ENCODE results near the gene AHCYL1. TPM values are rescaled to one million over a fixed set of nuclear protein-coding genes. Genes with fewer than 3 reads are reported as not detected.

AHCYL1 gene
- polyA plus RNA-seq, 6 donors from 2014 or later, result 46.9 to 62.0 (median 57.5) TPM

DNA sequence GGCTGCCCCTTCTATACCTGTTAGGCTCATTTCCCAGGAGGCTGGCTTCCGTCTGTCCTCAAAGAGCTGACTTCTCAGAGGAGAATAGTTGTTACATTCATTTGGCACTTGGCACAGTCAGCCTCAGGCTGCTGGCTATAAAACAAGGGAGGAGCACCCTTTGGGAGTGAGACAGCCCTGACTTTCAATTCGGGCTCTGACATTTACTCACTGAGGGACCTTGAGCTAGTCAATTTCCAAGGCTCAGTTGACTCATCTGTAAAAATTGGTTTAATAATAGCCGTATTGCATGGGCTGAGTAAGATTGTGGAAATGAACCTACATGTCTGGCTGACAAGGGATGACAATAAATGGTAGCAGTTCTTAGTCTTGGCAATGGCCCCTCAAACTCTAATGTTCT is 72.2 kb downstream of the AHCYL1 start:
- no peaks in the 10 kb centered on the region for H3K27me3 Mint-ChIP-seq
- H3K27ac Mint-ChIP-seq, result peak overlapping the region in 1 of 6 donors; percentile 41
- H3K4me3 Mint-ChIP-seq, result no peak overlapping the region
- peaks cover 34 to 41% of the 10 kb centered on the region in 2 donors for H3K36me3 Mint-ChIP-seq
- H3K9me3 Mint-ChIP-seq, result no peaks in the 10 kb centered on the region
- ATAC-seq (ENCODE audit: low read depth in 2 of 2) (no peak), DNase-seq (no peak)
- peaks cover 0 to 14% (median 5%) of the 10 kb centered on the region in 3 donors for H3K4me1 Mint-ChIP-seq

DNA sequence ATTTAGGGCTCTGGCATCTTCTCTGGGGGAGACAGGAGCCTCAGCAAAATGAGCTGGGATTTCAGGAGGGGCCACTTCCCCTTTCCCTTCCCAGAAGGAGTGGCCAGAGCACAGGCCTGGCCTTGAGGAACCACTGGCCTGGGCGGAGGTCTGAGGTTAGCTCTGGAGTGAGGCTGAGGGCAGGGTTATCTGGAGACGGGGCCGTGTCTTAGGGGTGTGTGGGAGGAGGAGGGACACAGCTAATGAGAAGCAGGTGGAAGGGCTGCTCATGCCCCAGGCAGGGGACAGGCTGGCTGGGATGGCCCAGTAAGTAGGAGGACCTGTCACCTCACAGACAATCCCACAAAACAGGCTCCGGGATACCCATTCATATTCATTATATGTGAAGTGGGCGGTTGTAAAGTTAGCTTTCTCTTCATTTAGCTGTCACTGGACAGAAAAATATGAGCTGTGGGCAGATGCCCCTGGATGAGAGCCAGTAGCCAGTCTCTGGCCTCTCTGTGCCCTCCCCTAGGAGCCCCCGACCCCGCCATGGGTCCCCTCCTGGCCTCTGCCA is 73.5 kb downstream of the AHCYL1 start:
- Mint-ChIP-seq H3K4me1 (peaks cover 0 to 13% (median 5%) of the 10 kb centered on the region in 3 donors), H3K27ac (peak overlapping the region in 2 of 6 donors; percentile 0 to 1)
- no peak for ATAC-seq (ENCODE audit: low read depth in 2 of 2)

DNA sequence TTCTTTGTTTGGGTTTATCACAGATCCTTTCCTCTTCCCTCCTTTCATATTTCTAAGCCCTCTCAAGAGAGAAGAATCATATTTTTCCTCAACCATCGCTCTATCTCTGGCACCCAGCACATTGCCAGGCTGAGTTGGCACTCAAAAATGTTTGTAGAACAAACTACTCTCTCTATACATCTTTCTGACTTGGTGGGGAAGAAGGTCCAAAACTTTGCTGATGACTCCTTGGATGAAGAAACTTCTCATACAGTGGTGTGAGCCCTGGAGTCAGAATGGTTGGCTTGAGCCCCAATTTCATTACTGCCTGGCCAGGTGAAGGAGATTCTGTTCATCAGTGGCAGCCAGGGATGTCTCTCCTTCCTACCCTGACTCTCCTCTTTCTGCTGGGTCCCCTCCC is 74.0 kb downstream of the AHCYL1 start:
- Mint-ChIP-seq H3K36me3 (peaks cover 22 to 25% of the 10 kb centered on the region in 2 donors), H3K27ac (peak overlapping the region in 2 of 6 donors; percentile 0 to 1), H3K9me3 (no peaks in the 10 kb centered on the region), H3K4me1 (peaks cover 0 to 7% (median 7%) of the 10 kb centered on the region in 3 donors), H3K4me3 (no peak overlapping the region), H3K27me3 (no peaks in the 10 kb centered on the region)
- DNase-seq (no peak), ATAC-seq (ENCODE audit: low read depth in 2 of 2) (no peak)

More for the DNA sequence above, 73.5 kb downstream of the AHCYL1 start:
- Mint-ChIP-seq H3K27me3 (no peaks in the 10 kb centered on the region), H3K36me3 (peaks cover 28 to 30% of the 10 kb centered on the region in 2 donors), H3K4me3 (no peak overlapping the region), H3K9me3 (no peaks in the 10 kb centered on the region)
- DNase-seq, result no peak

GRCh38 chr1:110059133-110059863 is 74.7 kb downstream of the AHCYL1 start:
- DNase-seq (no peak), ATAC-seq (ENCODE audit: low read depth in 2 of 2) (no peak)
- H3K36me3 Mint-ChIP-seq, result peaks cover 18% of the 10 kb centered on the region in 2 donors
- no peaks in the 10 kb centered on the region for H3K27me3 Mint-ChIP-seq
- peak overlapping the region in 3 of 6 donors; percentile 19 to 92 (median 69) for H3K27ac Mint-ChIP-seq
- H3K4me1 Mint-ChIP-seq, result peaks cover 0 to 9% (median 5%) of the 10 kb centered on the region in 3 donors
- H3K4me3 Mint-ChIP-seq, result peak overlapping the region in 1 of 8 donors; percentile 15
- no peaks in the 10 kb centered on the region for H3K9me3 Mint-ChIP-seq

DNA sequence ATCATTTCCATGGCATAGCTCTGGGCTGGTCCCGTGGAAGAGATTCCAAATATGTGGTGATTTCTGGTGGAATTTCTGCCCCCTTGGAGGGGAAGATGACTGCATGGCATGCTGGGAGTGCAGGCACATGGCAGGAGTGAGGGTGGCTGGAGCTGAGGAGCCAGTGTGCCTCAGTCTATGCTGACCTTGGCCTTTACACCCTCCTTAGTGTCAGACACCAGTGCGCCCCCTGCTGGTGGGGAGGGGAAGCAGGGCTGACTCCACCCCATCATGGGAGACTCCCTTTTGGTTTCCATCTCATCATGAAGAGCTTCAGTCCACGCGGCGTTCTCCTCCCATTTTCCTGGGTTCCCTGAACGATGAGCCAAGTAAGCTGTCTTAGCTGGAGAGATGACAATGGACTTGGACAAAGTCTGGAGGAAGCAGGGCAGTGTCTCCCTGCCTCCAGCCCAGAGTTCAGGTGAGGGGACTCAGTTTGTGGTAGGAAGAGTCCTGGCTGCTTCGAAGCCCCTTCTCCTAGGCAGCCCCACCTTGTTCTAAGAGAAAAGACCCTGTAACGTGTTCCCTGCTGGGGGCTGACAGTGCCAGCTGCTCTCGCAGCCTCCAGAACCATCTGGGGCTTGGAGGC is 75.6 kb downstream of the AHCYL1 start:
- H3K9me3 Mint-ChIP-seq, result no peaks in the 10 kb centered on the region
- H3K27ac Mint-ChIP-seq, result peak overlapping the region in 2 of 6 donors; percentile 19 to 91
- no peak overlapping the region for H3K4me3 Mint-ChIP-seq

GRCh38 chr1:110060662-110061060 is 76.1 kb downstream of the AHCYL1 start:
- ATAC-seq (ENCODE audit: low read depth in 2 of 2), result no peak
- H3K36me3 Mint-ChIP-seq, result peaks cover 11 to 18% of the 10 kb centered on the region in 2 donors
- no peak overlapping the region for H3K27ac Mint-ChIP-seq
- H3K9me3 Mint-ChIP-seq, result no peaks in the 10 kb centered on the region
- no peak overlapping the region for H3K4me3 Mint-ChIP-seq
- H3K27me3 Mint-ChIP-seq, result peaks cover 0 to 9% (median 8%) of the 10 kb centered on the region in 3 donors
- no peak for DNase-seq
- peaks cover 0 to 9% (median 5%) of the 10 kb centered on the region in 3 donors for H3K4me1 Mint-ChIP-seq

More for the DNA sequence above, 75.6 kb downstream of the AHCYL1 start:
- peaks cover 0 to 6% (median 3%) of the 10 kb centered on the region in 3 donors for H3K27me3 Mint-ChIP-seq
- peak; percentile 52 for DNase-seq
- ATAC-seq (ENCODE audit: low read depth in 2 of 2), result peak; percentile 83 to 85
- peaks cover 0 to 9% (median 5%) of the 10 kb centered on the region in 3 donors for H3K4me1 Mint-ChIP-seq
- peaks cover 16 to 18% of the 10 kb centered on the region in 2 donors for H3K36me3 Mint-ChIP-seq

DNA sequence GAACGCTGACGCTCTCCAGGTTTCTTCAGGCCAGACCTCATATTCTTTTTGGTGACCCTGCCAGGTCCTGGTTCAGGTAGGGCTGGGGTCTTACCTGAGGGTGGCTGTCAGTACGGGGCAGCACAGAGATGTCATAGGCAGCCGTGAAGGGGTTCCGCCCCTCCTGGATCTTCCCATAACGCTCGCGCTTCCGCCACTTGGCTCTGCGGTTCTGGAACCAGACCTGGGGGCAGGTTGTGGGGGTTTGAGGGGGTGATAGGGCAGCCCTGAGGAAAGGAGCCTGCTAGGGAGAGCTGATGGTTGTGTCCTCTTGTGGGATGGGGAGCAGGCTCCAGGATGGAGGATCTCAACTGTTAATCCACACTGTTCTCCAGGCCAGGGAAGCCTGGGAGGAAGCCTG is 76.8 kb downstream of the AHCYL1 start:
- Mint-ChIP-seq H3K27ac (no peak overlapping the region), H3K4me3 (no peak overlapping the region), H3K4me1 (peaks cover 0 to 9% (median 5%) of the 10 kb centered on the region in 3 donors), H3K9me3 (no peaks in the 10 kb centered on the region), H3K36me3 (peaks cover 11 to 18% of the 10 kb centered on the region in 2 donors), H3K27me3 (peaks cover 3 to 16% (median 15%) of the 10 kb centered on the region in 3 donors)
- ATAC-seq (ENCODE audit: low read depth in 2 of 2), result no peak
- DNase-seq, result no peak

DNA sequence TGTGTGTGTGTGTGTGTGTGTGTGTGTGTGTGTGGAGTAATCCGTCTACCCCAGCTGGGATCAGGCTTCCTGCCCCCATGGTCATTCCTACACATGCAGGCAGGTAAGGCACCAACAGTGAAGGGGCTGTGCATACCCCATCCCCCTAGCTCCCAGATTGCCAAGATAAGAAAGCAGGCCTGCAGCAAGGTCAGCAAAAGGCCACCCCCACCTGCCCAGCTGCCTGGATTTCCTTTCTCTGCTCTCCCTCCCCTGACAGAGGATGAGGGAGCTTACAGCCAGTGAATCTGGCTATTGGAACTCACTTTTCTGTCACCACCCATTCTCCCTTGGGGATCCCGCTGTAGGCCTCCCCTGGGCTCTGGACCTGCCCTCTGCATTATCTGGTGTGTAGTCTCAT is 78.0 kb downstream of the AHCYL1 start:
- peaks cover 10 to 11% of the 10 kb centered on the region in 2 donors for H3K36me3 Mint-ChIP-seq
- no peaks in the 10 kb centered on the region for H3K9me3 Mint-ChIP-seq
- H3K27me3 Mint-ChIP-seq, result peaks cover 12 to 29% (median 25%) of the 10 kb centered on the region in 3 donors
- DNase-seq (no peak), ATAC-seq (ENCODE audit: low read depth in 2 of 2) (no peak)
- H3K4me3 Mint-ChIP-seq, result no peak overlapping the region
- H3K27ac Mint-ChIP-seq, result peak overlapping the region in 1 of 6 donors; percentile 83
- H3K4me1 Mint-ChIP-seq, result peaks cover 4 to 12% (median 9%) of the 10 kb centered on the region in 3 donors

- peaks cover 11 to 20% (median 18%) of the 10 kb centered on the region in 3 donors for H3K4me1 Mint-ChIP-seq
- H3K36me3 Mint-ChIP-seq, result peaks cover 5 to 7% of the 10 kb centered on the region in 2 donors
- ATAC-seq (ENCODE audit: low read depth in 2 of 2) (no peak), DNase-seq (no peak)
- H3K4me3 Mint-ChIP-seq, result peak overlapping the region in 1 of 8 donors; percentile 6
- no peaks in the 10 kb centered on the region for H3K9me3 Mint-ChIP-seq
- peaks cover 21 to 41% (median 35%) of the 10 kb centered on the region in 3 donors for H3K27me3 Mint-ChIP-seq
- no peak overlapping the region for H3K27ac Mint-ChIP-seq
These were observed 79.2 kb downstream of the AHCYL1 start for GRCh38 chr1:110063781-110064180.

DNA sequence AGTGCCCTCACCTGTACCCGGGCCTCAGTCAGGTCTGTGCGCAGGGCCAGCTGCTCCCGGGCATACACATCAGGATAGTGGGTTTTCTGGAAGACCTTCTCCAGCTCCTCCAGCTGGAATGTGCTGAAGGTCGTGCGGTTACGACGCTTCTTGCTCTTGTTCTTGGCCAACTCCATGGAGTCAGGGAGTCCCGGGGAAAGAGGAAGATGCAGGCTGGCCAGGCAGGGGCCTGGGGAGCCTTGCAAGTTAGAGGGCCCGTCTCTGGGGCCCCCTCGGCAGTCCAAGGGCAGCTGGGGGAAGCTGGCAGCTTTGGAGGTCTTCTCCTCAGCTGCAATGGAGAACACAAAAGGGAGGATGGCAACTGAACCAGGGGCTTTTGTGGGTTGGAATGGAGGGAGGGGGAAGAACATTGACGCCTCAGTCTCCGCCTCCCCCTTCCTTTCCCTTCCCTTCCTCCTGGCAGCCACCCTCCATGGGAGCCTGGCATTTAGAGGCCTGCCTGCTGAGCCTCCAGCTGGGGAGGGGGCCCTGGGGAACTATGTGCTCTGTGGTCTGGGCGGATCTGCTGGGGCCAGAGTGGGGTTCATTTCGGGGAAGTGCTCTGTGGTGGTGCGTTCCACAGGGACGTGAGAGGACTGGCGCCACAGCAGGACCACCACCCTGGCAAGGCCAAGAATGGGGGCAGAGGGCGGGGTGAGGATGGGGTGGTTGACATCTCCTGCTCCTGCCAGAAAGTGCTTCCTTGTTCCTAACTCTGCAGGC is 80.2 kb downstream of the AHCYL1 start:
- H3K36me3 Mint-ChIP-seq, result peaks cover 5 to 8% of the 10 kb centered on the region in 2 donors
- no peaks in the 10 kb centered on the region for H3K9me3 Mint-ChIP-seq
- H3K4me3 Mint-ChIP-seq, result peak overlapping the region in 2 of 8 donors; percentile 17 to 53
- H3K4me1 Mint-ChIP-seq, result peaks cover 14 to 30% (median 18%) of the 10 kb centered on the region in 3 donors
- ATAC-seq (ENCODE audit: low read depth in 2 of 2) (no peak), DNase-seq (no peak)
- peaks cover 27 to 50% (median 39%) of the 10 kb centered on the region in 3 donors for H3K27me3 Mint-ChIP-seq
- no peak overlapping the region for H3K27ac Mint-ChIP-seq

GRCh38 chr1:110065841-110066240 is 81.3 kb downstream of the AHCYL1 start:
- Mint-ChIP-seq H3K4me3 (peak overlapping the region in 1 of 8 donors; percentile 21), H3K27ac (peak overlapping the region in 1 of 6 donors; percentile 26), H3K9me3 (no peaks in the 10 kb centered on the region), H3K27me3 (peaks cover 29 to 57% (median 47%) of the 10 kb centered on the region in 3 donors), H3K36me3 (peaks cover 0 to 8% of the 10 kb centered on the region in 2 donors), H3K4me1 (peaks cover 16 to 30% (median 17%) of the 10 kb centered on the region in 3 donors)
- ATAC-seq (ENCODE audit: low read depth in 2 of 2) (no peak), DNase-seq (no peak)

- Mint-ChIP-seq H3K4me1 (peaks cover 16 to 30% (median 22%) of the 10 kb centered on the region in 3 donors), H3K4me3 (peak overlapping the region in 6 of 8 donors; percentile 67 to 91 (median 75)), H3K27me3 (peaks cover 45 to 74% (median 63%) of the 10 kb centered on the region in 3 donors), H3K9me3 (no peaks in the 10 kb centered on the region), H3K27ac (peak overlapping the region in 3 of 6 donors; percentile 6 to 65 (median 64)), H3K36me3 (peaks cover 0 to 8% of the 10 kb centered on the region in 2 donors)
- ATAC-seq (ENCODE audit: low read depth in 2 of 2) (no peak), DNase-seq (no peak)
These were observed 82.9 kb downstream of the AHCYL1 start for GRCh38 chr1:110067479-110067892.
